Stimulated activated effector memory CD8-positive, alpha-beta T cell treated with anti-CD3 and anti-CD28 coated beads, Interleukin-12 subunit alpha, Interleukin-12 subunit beta, amount 100 ng/mL, for 72 hours (primary cell): ENCODE measurements around the gene C1orf146.

ENCODE experiments used
- ATAC-seq: fragments of 150-1000 bp; cut with Tn5 transposase; 2 replicates; pipeline ENCODE4 v1.10.0; 2021
- DNase-seq, 2 donors: peaks; one replicate each; pipeline ENCODE4 v3.0.0; 2021 to 2022; ENCODE audit warnings: low spot score in 2 of 2
- H3K27ac Mint-ChIP-seq: one replicate; pipeline ENCODE4 v1.8.0; 2022; ENCODE audit warnings: mild to moderate bottlenecking, mixed read lengths
- H3K36me3 Mint-ChIP-seq: one replicate; pipeline ENCODE4 v1.8.0; 2022; ENCODE audit warnings: mild to moderate bottlenecking, mixed read lengths
- H3K4me1 Mint-ChIP-seq: one replicate; pipeline ENCODE4 v1.8.0; 2022; ENCODE audit warnings: mixed read lengths
- H3K4me3 Mint-ChIP-seq: one replicate; pipeline ENCODE4 v1.8.0; 2022; ENCODE audit warnings: mild to moderate bottlenecking, mixed read lengths
- H3K9me3 Mint-ChIP-seq: one replicate; pipeline ENCODE4 v1.8.0; 2022; ENCODE audit warnings: mixed read lengths

C1orf146 gene, protein sequence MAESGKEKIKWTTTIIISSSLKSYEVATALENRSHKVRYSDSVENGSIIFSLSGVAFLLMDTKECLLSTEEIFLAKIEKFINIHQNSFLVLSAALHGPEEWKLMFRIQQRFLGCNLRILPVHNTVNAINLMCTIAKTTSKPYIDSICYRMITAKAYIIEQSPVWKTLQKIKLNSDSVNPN

DNA sequence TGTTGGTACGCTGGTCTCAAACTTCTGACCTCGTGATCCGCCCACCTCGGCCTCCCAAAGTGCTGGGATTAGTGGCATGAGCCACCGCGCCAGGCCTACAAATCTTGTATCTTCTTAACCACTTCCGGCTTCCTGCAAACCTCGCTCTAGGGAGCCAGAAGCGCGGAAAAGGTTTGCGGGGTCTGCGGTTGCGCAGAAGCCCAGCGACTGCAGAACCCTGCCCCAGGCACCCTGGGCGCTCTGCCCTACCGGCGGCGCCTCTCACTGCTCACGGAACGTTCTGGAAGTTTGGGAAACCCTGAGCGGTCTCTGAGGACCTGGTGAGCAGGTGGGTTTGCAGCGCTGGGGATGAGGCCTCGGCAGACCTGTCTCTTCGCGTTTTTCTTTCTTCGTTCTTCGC is at the start of gene C1orf146:
TSS of gene C1orf146 (plus strand) at position 195 of the 400 bp plus-strand sequence. CDS start 13,506 bp downstream, outside the sequence.
- Mint-ChIP-seq H3K27ac (no peak within 1 kb of the TSS), H3K4me1 (no peaks in the 10 kb centered on the region), H3K4me3 (no peak within 1 kb of the TSS), H3K9me3 (no peaks in the 10 kb centered on the region), H3K36me3 (no peaks in the 10 kb centered on the region)
- ATAC-seq (no peak), DNase-seq (no peak)

DNA sequence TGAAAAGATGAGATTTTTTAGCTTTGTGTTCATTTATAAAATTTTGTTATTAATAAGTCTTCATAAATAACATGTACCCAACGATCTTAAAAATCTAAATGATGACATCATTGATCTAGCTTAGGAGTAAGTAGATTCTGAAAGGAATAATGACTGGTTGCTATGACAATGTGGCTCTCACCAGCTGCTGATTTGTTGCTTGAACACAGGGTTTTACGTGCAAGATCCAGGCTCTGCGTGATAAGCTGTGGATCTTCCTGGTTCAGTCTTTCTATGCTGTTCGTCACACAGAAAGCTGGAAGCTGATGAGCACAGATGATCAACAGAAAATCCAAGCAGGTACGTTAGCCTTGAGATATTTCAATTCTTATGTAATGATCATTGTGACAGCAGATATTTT is 49.1 kb upstream of the C1orf146 start:
- no peaks in the 10 kb centered on the region for H3K36me3 Mint-ChIP-seq
- no peak for ATAC-seq
- H3K4me1 Mint-ChIP-seq = no peaks in the 10 kb centered on the region
- H3K4me3 Mint-ChIP-seq = no peak overlapping the region
- DNase-seq = no peak
- H3K9me3 Mint-ChIP-seq = no peaks in the 10 kb centered on the region
- H3K27ac Mint-ChIP-seq = no peak overlapping the region

DNA sequence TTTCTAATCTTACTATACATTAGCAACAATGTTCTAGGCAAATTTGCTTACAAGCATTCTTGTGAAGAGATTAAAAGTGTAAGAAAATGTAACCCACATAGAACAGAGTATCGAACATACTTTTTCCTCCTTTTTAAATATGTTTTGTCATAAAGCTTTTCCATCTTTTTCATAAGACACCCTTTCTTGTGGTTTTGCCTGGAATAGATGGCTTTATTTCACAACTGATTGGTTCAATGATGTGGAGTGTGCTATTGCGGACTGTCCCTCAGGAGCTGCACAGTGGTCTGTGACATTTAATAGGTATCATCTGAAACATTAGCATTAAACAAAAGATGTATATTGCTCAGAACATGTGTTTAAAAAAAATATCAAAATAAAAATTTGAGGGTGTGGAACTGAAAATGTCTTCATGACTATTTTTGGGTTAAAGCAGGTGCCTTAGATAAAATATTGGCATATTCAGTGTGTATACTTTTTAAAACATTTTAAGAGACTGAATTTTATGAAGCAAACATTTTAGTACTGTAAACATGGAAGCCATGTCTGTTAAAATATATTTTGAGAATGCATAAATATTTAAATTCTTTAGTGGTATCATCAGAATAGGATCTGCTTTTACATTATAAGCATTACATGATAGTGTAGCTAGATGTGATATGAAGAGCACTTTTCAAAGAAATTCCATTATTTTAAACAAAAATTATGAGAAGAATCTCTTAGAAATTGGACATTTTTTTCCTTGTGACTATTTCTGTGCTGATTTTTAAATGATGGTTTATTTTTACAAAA is 48.3 kb upstream of the C1orf146 start:
- ATAC-seq (no peak), DNase-seq (no peak)
- Mint-ChIP-seq H3K4me1 (no peaks in the 10 kb centered on the region), H3K9me3 (no peaks in the 10 kb centered on the region), H3K4me3 (no peak overlapping the region), H3K27ac (no peak overlapping the region), H3K36me3 (peaks cover 6% of the 10 kb centered on the region)

DNA sequence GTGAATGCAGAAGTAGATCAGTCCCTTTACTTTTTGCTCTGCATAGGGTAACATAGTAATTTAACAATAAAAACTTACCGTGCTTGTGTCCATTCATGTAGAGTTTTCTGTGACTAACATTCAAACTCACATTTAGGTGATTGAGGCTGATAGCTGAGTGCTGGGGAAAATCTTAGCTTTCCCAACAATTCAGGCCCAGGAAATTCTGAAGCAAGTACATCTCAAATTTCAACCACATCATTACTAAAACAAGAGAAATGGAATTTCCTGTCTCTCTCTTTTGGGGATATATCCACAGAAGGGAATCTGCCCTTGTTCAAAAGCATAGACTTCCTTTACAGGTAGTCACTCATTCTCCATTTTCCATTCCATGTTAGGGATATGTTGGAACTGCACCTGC is 33.1 kb upstream of the C1orf146 start:
- ATAC-seq (no peak), DNase-seq (no peak)
- H3K36me3 Mint-ChIP-seq = peaks cover 6% of the 10 kb centered on the region
- no peaks in the 10 kb centered on the region for H3K4me1 Mint-ChIP-seq
- H3K9me3 Mint-ChIP-seq = no peaks in the 10 kb centered on the region
- H3K4me3 Mint-ChIP-seq = no peak overlapping the region
- no peak overlapping the region for H3K27ac Mint-ChIP-seq

DNA sequence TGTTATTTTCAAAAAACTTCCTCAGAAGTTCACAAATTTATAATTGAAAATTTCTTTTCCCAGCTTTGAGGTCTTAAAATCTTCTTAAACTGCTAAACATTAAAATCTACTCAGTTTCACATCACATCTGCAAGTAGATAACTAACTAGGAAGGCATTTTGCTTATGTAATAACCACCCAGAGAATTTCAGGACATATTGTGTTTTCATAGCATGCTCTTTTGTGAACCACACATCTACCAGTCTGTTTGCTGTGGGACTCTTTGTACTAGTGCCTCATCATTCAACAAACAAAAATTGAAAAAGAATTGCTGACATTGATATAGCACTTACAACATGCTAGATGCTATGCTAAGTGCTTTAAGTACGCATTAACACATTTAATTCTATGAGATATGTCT is 31.6 kb upstream of the C1orf146 start:
- Mint-ChIP-seq H3K36me3 (no peaks in the 10 kb centered on the region), H3K27ac (no peak overlapping the region), H3K4me1 (no peaks in the 10 kb centered on the region), H3K9me3 (no peaks in the 10 kb centered on the region), H3K4me3 (no peak overlapping the region)
- ATAC-seq (no peak), DNase-seq (no peak)

DNA sequence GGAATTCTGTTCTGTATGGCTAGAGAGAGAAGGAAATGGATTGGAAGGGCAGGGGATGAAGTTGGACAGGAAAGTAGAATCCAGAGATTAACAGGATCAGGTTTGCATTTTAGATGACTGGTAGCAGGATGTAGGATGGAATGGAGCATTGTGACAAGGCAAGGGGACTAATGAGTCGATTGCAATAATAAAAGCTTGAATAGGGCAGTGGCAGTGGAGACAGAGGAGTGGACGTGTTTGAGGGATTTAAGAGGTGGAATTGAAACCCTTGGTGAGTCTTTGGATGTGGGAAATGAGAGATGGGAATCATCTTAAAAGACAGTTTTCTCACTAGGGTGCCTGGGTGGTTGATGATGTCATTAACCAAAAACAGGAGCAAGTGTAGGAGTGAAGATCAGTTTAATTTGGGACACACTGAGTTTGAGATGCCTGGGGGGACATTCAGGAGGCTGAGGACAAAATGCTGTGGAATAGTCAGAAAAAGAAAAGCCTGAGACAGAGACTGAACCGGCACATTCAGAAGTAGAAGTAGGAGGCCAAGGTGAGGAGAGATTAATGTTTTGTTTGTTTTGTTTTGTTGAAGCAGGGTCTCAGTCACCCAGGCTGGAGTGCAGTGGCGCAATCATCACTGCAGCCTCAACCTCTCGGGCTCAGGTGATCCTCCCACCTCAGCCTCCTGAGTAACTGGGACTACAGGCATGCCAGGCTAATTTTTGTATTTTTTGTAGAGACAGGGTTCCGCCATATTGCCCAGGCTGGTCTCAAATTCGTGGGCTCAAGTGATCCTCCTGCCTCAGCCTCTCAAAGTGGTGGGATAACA is 29.1 kb upstream of the C1orf146 start:
- Mint-ChIP-seq H3K4me3 (no peak overlapping the region), H3K4me1 (no peaks in the 10 kb centered on the region), H3K36me3 (no peaks in the 10 kb centered on the region), H3K27ac (no peak overlapping the region), H3K9me3 (no peaks in the 10 kb centered on the region)
- no peak for ATAC-seq
- no peak for DNase-seq

DNA sequence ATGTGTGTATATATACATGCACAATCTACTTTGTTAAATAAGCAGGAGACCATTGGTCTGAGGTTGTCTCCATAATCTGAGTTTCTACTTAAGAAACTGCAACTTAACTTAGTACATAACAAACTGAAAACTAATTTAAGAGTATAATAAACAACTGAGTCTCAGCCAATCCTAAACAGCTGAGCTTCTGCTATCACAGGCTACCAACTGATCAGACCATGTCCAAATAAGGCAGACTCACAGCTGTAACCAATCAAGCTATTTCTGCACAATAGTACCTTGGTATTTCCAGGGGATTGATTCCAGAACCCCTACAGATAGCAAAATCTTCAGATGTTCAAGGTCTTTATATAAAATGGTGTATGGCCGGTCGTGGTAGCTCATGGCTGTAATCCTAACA is 26.0 kb upstream of the C1orf146 start:
- ATAC-seq (no peak), DNase-seq (no peak)
- Mint-ChIP-seq H3K27ac (no peak overlapping the region), H3K4me1 (no peaks in the 10 kb centered on the region), H3K4me3 (no peak overlapping the region), H3K9me3 (no peaks in the 10 kb centered on the region), H3K36me3 (no peaks in the 10 kb centered on the region)

DNA sequence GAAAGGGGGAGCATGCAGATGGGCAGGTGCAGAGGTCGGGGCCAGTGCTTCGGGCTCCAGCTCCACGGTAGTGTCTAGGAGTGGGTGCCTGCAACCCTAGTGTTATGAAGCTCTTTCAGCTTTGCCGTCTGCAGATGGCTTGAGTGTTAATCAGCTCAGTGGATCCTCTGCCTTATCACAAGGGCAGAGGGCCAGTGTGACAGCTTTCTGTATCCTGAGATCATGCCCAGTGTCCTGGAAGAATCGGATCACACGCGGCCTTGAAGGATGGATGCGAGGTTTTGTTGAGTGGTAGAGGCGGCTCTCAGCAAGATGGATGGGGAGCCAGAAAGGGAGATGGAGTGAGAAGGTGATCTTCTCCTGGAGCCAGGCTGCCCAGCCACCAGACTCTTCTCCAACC is 25.5 kb upstream of the C1orf146 start:
- no peak for DNase-seq
- Mint-ChIP-seq H3K4me1 (no peaks in the 10 kb centered on the region), H3K4me3 (no peak overlapping the region), H3K9me3 (no peaks in the 10 kb centered on the region), H3K27ac (no peak overlapping the region), H3K36me3 (no peaks in the 10 kb centered on the region)
- no peak for ATAC-seq

DNA sequence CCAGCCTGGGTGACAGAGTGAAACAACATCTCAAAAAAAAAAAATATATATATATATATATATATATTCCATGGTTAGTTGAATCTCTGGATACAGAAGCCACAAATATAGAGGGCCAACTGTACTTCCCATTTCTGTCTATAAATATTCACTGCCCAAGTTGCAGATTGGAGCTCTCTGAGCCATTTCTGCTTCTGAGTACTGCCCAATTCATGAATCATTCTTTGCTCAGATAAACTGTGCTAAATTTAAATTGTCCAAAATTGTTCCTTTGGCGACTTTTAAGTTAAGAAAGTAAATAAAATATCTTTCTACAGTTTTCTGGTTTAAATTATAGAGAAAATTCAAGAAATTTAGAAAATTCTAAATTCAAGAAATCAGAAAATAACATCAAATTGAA is 23.2 kb upstream of the C1orf146 start:
- H3K9me3 Mint-ChIP-seq = no peaks in the 10 kb centered on the region
- H3K27ac Mint-ChIP-seq = no peak overlapping the region
- ATAC-seq (no peak), DNase-seq (no peak)
- H3K4me3 Mint-ChIP-seq = no peak overlapping the region
- no peaks in the 10 kb centered on the region for H3K36me3 Mint-ChIP-seq
- H3K4me1 Mint-ChIP-seq = no peaks in the 10 kb centered on the region

DNA sequence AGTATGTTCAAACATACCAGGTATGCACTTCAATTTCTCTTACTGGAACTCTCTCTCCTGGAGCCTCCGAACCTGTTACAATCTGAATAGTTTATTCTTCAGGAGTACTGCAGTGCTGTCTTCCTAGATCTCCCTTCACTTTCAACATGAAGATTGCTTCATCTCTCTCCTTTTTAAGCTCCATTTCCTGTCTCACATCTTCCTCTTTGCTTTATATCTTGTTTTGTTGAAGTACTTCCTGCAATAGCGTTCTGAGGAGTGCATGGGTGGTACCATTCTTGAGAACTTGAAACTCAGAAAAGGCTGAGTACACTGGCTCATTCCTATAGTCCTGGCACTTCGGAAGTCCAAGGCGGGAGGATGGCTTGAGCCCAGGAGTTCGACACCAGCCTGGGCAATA is 15.7 kb upstream of the C1orf146 start:
- Mint-ChIP-seq H3K4me3 (no peak overlapping the region), H3K4me1 (peaks cover 8% of the 10 kb centered on the region), H3K36me3 (no peaks in the 10 kb centered on the region), H3K27ac (no peak overlapping the region), H3K9me3 (no peaks in the 10 kb centered on the region)
- ATAC-seq (no peak), DNase-seq (no peak)

DNA sequence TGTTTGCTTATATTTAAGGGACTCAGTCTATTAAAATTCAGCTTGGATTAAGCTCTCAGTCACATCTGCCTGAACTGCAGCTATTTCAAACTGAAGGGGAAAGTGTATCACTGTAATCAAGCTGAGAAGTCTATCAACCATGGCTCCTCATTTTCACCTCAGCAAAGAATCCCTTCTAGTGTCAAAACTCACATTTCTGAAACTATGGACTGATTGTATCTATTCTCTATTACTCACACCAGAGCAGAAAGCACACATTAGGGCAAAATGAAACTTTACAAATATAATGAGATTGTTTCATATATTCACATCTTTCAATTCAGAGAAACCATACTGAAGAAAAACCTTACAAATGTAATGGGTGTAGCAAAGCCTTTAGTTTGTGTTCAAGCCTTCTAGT is 14.6 kb upstream of the C1orf146 start:
- Mint-ChIP-seq H3K4me3 (no peak overlapping the region), H3K36me3 (no peaks in the 10 kb centered on the region), H3K4me1 (peaks cover 8% of the 10 kb centered on the region), H3K9me3 (peaks cover 2% of the 10 kb centered on the region), H3K27ac (no peak overlapping the region)
- ATAC-seq (no peak), DNase-seq (no peak)

DNA sequence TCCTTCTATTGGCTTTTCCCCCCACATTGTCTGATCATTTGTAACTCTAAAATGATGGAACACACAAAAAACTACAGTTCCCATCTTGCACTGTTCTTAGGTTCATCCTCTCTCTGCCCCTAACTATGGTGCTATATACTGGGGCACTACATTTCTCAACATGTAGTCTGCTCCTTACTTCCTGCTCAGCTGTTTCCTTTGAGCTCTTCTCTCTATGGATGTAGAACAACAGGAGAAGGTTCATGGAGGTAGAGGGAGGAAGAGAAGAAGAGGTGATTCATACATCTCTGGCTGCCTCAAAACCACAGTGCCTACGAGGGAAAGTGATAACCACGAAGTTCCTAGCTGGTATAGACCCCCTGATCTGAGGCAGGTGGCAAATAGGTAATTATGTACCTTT is 7.0 kb upstream of the C1orf146 start:
- Mint-ChIP-seq H3K9me3 (peaks cover 2% of the 10 kb centered on the region), H3K4me3 (no peak overlapping the region), H3K36me3 (no peaks in the 10 kb centered on the region), H3K27ac (no peak overlapping the region), H3K4me1 (no peaks in the 10 kb centered on the region)
- DNase-seq (no peak), ATAC-seq (no peak)

DNA sequence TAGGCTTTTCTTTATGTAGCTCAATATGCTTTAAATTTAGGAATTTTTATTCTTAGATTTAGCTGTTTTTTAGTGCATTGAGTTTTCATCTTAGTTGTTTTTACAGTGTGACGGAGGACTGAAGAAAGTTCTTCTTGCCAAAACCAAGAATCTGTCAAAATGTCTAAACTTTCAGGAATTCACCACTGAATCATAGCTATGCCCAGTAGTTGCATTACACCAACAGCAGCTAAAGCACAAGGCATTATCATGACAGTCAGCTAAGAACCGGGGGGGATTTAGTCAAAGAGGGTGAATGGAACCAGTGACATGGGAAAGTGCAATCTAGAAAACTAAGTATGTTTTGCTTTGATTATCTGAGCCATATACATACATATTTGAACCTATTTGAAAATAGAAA is 6.5 kb upstream of the C1orf146 start:
- Mint-ChIP-seq H3K4me1 (no peaks in the 10 kb centered on the region), H3K36me3 (no peaks in the 10 kb centered on the region), H3K9me3 (peaks cover 2% of the 10 kb centered on the region), H3K27ac (no peak overlapping the region), H3K4me3 (no peak overlapping the region)
- ATAC-seq = no peak
- DNase-seq = no peak

DNA sequence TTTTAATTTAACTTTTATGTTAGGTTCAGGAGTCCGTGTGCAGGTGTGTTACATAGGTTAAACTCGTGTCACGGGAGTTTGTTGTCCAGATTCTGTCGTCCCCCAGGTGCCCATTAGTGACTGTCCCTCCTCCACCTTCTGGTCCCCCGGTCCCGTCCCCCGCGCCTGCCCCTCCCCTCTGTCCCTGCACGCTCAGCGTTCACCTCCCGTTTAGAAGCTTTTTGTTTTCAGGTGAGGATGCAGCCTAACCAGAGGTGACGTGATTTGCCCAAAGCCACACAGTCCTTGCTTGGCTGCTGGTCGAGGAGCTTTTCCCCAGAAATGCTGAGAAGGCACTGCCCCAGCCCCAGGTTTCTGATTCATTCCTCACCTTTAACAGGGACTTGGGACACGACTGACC is 844 bp downstream of the C1orf146 start:
- ATAC-seq = no peak
- H3K9me3 Mint-ChIP-seq = no peaks in the 10 kb centered on the region
- no peak for DNase-seq

DNA sequence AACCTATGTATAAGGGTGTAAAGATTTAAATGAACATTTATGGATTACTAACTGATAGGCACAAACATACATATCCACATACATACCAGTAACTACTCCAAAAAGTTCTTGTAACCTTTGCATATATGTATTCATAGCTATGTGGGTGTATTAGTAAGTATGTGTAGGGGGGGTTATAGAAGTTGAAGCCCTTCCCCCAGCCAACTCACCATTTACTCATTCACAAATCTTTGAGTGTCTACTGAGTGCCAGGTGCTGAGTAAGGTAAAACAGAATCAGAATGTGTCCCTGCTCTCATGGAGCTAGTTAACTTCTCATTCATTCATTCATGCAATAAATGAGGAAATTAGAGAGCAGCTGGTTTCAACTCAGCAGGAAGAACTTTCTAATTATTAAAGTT is 1.3 kb downstream of the C1orf146 start:
- no peaks in the 10 kb centered on the region for H3K9me3 Mint-ChIP-seq
- no peak for ATAC-seq
- no peak overlapping the region for H3K4me3 Mint-ChIP-seq
- no peak for DNase-seq
- no peak overlapping the region for H3K27ac Mint-ChIP-seq
- H3K4me1 Mint-ChIP-seq = no peaks in the 10 kb centered on the region
- no peaks in the 10 kb centered on the region for H3K36me3 Mint-ChIP-seq

More for the DNA sequence above, 844 bp downstream of the C1orf146 start:
- Mint-ChIP-seq H3K36me3 (no peaks in the 10 kb centered on the region), H3K4me3 (no peak overlapping the region), H3K4me1 (no peaks in the 10 kb centered on the region), H3K27ac (no peak overlapping the region)

DNA sequence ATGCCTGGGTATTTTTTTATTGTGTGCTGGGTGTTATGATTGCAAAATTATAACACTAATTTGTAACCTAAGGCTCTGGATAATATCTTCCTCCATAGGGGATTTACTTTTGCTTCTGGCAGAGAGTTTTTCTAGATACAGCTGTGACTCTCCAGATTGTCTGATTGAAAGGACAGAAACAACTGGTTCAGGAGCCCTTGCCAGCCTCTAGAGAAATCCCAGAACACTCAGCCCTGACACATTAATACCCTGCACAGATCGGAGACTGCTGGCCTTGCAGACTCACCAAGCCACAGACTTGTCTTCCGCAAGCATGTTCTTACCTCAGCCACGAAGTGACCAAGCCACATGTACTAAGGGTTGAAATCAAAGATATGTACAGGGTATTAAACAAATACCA is 10.7 kb downstream of the C1orf146 start:
- DNase-seq = no peak
- Mint-ChIP-seq H3K4me3 (no peak overlapping the region), H3K4me1 (no peaks in the 10 kb centered on the region), H3K36me3 (no peaks in the 10 kb centered on the region), H3K27ac (no peak overlapping the region), H3K9me3 (no peaks in the 10 kb centered on the region)
- ATAC-seq = no peak
